Mucosa of stomach (tissue), 1 donor: Measurements from ENCODE around the gene CFAP54.
"Not testable (repeated sequence)": the region's sequence is repeated elsewhere in the genome, so short reads cannot be mapped to it uniquely, and the experiment has no call there.

Experiments
- H3K27me3 ChIP-seq: one replicate; pipeline ENCODE4 v1.7.0; 2013; ENCODE audit warnings: mild to moderate bottlenecking, low read length; ENCODE audit not compliant: control insufficient read depth, insufficient read depth
- H3K36me3 ChIP-seq: one replicate; pipeline ENCODE4 v1.7.0; 2013; ENCODE audit warnings: low read length; ENCODE audit not compliant: control insufficient read depth, insufficient read depth
- H3K4me1 ChIP-seq: one replicate; pipeline ENCODE4 v1.7.0; 2013; ENCODE audit warnings: mild to moderate bottlenecking, low read length; ENCODE audit not compliant: control insufficient read depth, insufficient read depth
- H3K4me3 ChIP-seq: one replicate; pipeline ENCODE4 v1.7.0; 2013; ENCODE audit warnings: low read length
- H3K9ac ChIP-seq: one replicate; pipeline ENCODE4 v1.7.0; 2013; ENCODE audit warnings: mild to moderate bottlenecking, low read length, moderate library complexity
- H3K9me3 ChIP-seq: one replicate; pipeline ENCODE4 v1.7.0; 2013; ENCODE audit warnings: mild to moderate bottlenecking, low read length, moderate library complexity; ENCODE audit not compliant: control insufficient read depth
- donor health status: Pancreatic carcinoma.

CFAP54 gene

DNA sequence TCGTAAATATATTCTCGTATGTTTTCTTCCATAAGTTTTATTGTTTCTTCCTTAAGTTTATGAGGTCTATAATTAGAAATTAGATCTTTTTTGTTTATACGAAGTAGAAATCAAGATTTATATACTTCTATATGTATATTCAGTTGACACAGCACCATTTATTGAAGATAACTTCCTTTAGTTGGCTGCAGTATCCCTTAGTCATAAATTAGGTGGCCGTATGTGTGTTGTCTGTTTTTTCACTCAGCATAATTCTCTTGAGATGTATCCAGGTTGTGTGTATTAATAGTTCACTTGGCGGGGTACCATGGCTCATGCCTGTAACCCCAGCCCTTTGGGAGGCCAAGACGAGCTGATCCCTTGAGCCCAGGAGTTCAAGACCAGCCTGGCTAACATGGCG is 40.5 kb downstream of the CFAP54 start:
- Histone ChIP-seq H3K4me3 (no peak overlapping the region), H3K4me1 (no peaks in the 10 kb centered on the region), H3K9ac (no peak overlapping the region), H3K9me3 (no peaks in the 10 kb centered on the region), H3K27me3 (no peaks in the 10 kb centered on the region), H3K36me3 (no peaks in the 10 kb centered on the region)

DNA sequence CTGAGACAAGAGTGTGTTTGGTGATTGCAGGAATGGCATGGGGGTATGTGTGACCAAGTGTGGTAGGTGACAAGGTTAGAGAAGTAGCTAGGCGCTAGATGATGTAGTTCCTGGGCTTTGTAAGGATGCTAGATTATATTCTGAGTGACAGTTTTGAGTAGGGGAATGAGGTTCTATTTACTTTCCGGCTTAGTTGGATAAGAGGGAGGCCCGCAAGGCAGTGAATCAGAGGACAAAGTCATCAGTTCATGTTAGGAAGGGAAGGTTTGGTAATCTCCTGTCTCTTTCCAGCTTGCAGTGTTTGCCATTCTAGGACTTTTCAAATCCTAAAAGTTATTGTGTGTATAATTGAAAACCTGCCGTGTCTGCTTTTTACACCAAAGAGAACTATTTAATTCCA is 45.0 kb downstream of the CFAP54 start:
- Histone ChIP-seq H3K4me3 (no peak overlapping the region), H3K4me1 (no peaks in the 10 kb centered on the region), H3K36me3 (no peaks in the 10 kb centered on the region), H3K9ac (no peak overlapping the region), H3K9me3 (no peaks in the 10 kb centered on the region), H3K27me3 (no peaks in the 10 kb centered on the region)

DNA sequence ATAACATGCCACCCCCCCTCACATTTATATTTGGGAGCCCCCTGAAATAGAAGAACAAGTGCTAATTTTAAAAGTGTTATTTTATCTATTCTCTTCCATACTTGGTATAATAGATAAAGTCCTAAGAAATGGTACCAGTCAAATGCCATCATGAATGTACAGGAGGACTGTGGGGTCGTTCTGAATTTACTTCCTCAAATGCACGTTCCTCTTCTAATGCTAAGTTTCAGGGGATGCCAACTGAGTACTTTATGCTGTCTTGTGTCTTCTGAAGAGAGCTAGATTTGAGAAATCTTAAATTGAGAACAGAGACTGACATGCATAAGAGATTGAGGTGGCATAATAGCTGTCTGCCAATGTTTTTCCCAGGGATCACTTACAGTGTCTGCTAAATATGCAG is 59.0 kb downstream of the CFAP54 start:
- Histone ChIP-seq H3K4me1 (no peaks in the 10 kb centered on the region), H3K27me3 (no peaks in the 10 kb centered on the region), H3K4me3 (no peak overlapping the region), H3K36me3 (no peaks in the 10 kb centered on the region), H3K9me3 (no peaks in the 10 kb centered on the region), H3K9ac (no peak overlapping the region)

DNA sequence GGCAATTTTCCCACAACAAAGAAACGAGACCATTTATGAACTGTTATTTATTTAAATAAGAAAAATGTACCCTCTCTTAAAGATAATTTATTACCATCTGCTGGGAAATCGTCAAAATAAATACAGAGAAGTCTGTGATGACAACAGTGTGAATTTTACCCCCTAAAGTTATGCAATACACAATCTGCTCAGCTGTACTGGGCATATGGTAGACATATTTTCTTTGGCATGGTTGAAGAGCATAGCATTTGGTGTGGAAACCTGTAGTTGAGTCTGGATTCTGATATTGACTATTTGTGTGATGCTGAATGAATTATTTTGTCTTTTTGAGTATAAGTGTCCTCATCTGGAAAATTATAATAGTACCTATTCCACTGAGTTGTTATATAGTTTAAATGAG is 60.0 kb downstream of the CFAP54 start:
- Histone ChIP-seq H3K36me3 (no peaks in the 10 kb centered on the region), H3K9ac (no peak overlapping the region), H3K4me1 (no peaks in the 10 kb centered on the region), H3K4me3 (no peak overlapping the region), H3K27me3 (no peaks in the 10 kb centered on the region), H3K9me3 (no peaks in the 10 kb centered on the region)

DNA sequence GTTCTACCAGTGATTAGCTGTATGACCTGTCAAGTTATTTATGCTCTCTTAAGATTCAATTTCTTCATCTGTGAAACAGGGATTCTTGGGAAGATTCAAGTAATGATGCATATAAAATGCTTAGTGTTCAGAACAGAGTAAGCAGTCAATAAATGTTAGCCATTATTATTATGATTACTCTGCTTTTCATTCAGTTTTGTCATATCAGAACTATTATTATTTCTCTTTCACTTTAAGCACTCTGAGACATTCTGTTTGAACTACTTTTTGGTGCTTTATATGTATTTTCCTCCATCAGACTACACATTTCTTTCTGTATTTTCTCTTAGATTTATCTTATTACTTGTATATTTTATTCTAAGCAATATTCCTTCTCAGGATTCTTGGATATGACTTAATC is 81.2 kb downstream of the CFAP54 start:
- Histone ChIP-seq H3K9me3 (no peaks in the 10 kb centered on the region), H3K4me1 (no peaks in the 10 kb centered on the region), H3K9ac (no peak overlapping the region), H3K36me3 (no peaks in the 10 kb centered on the region), H3K4me3 (no peak overlapping the region), H3K27me3 (no peaks in the 10 kb centered on the region)

DNA sequence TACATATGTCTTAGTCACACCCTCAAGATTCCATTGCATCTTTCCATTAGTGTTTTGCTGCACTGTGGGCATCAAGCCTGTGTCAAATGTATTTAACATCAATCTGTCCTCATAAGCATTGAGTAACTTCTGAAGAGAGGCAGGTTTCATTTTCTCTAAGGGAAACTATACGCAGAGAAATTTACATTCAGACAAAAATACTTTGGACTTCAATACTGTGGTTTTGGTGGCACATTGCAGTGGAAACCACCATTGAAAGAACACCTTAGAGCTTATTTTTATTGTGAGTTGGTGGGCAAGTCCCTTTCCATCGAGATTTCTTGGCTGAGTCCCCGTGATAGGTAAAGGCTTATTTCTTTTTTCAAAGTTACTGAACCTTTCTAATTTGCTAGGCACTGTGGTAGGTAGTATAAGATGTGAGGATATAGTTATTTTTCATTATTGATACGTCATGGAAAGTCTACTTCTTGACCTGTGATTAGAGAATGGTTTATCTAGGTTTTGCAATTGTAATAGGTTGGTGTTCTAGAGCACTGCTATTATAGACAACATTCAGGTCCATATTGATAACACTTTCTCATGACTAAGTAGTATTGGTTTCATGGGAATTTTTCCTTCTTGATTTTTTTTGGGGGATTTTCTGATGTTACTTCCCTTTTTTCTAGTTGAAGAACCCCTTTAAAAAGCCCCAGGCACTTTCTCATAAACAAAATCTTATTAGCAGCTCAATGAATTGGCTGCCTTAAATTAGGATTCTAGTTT is 81.9 kb downstream of the CFAP54 start:
- H3K4me1 ChIP-seq: no peaks in the 10 kb centered on the region
- H3K36me3 ChIP-seq: no peaks in the 10 kb centered on the region
- H3K27me3 ChIP-seq: no peaks in the 10 kb centered on the region
- no peak overlapping the region for H3K4me3 ChIP-seq
- H3K9ac ChIP-seq: no peak overlapping the region
- H3K9me3 ChIP-seq: no peaks in the 10 kb centered on the region

DNA sequence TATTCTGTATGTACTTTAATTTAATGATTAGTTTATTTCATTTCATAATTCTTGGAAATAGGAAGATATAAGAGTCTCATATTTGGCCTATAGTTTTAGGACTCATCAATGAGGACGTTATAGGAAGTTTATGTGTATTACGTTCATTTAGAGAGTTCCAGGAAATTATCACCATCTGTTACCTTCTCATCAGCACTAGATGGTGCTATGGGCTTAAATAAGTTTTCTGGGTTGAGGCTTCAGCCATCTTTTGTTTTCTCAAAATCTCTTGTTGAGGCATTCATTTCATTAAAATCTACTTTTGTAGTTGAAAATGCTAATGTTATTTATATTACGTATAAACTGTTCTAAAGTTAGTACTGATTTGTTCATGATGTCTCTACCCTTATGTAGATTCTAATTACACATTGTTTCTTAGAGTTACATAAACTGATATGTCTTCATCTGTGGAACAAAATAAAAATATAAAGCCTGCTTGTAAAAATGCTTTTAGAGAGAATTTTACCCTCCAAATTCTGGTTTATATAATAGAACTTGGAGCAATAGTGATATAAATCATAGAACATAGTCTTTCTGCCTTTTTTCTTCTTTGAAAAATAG is 89.2 kb downstream of the CFAP54 start:
- no peaks in the 10 kb centered on the region for H3K4me1 ChIP-seq
- no peak overlapping the region for H3K9ac ChIP-seq
- no peak overlapping the region for H3K4me3 ChIP-seq
- no peaks in the 10 kb centered on the region for H3K27me3 ChIP-seq
- H3K9me3 ChIP-seq: no peaks in the 10 kb centered on the region
- no peaks in the 10 kb centered on the region for H3K36me3 ChIP-seq

DNA sequence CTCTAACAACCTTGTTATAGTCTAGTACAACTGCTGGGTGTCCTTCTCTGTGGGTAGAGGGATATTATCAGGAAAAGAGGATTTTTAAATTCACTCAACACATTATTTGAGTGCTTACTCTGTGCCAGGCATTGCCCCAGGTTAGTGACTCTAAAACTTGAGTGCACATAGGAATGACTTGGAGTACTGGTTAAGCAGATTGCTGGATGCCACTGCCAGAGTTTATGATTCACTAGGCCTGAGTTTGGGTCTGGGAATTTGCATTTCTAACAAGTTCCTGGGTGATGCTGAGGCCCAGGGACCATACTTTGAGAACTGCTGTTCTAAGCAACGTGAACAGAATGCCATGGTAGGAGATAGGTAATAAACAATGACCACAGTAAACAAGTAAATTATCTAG is 96.6 kb downstream of the CFAP54 start:
- no peaks in the 10 kb centered on the region for H3K27me3 ChIP-seq
- no peaks in the 10 kb centered on the region for H3K9me3 ChIP-seq
- no peak overlapping the region for H3K4me3 ChIP-seq
- no peaks in the 10 kb centered on the region for H3K4me1 ChIP-seq
- H3K9ac ChIP-seq: no peak overlapping the region
- H3K36me3 ChIP-seq: no peaks in the 10 kb centered on the region

DNA sequence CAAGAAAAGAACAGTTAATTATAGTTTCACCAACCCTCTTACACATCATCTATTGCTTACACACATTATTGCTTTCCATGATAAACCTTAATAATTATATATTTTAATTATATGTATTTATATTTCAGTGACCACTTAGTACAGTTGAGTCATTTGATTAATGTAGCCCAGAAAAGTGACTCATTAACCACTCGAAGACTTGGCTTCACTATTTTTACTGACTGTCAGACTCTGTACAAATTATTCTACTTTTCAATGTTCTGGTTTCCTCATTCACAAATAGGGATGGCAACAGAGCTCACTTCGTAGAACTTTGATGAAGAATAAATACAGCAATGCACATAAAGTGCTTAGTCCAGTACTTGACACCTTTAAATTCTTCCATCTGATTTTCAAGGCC is 98.3 kb downstream of the CFAP54 start:
- Histone ChIP-seq H3K36me3 (no peaks in the 10 kb centered on the region), H3K9me3 (no peaks in the 10 kb centered on the region), H3K4me3 (no peak overlapping the region), H3K4me1 (no peaks in the 10 kb centered on the region), H3K27me3 (no peaks in the 10 kb centered on the region), H3K9ac (no peak overlapping the region)

DNA sequence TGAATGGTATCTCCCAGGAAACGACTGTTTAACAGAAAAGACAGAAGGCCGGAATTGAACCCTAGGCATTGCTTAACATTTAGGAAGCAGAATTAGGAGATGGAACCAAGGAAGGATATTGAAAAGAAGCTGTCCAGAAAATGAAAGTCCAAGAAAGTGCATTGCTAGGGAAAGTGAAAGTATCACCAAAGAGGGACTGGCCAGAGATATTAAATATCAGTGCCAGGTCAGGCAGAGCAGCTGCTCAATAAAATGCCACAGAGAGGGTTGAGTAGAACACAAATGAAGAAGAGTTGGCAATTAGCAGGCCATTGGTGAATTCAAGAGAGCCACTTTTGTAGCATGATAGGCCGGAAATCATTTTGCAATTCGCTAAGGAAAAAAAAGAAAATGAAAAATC is 101.6 kb downstream of the CFAP54 start:
- no peaks in the 10 kb centered on the region for H3K27me3 ChIP-seq
- H3K4me3 ChIP-seq: no peak overlapping the region
- H3K36me3 ChIP-seq: no peaks in the 10 kb centered on the region
- H3K9ac ChIP-seq: no peak overlapping the region
- H3K4me1 ChIP-seq: no peaks in the 10 kb centered on the region
- no peaks in the 10 kb centered on the region for H3K9me3 ChIP-seq

DNA sequence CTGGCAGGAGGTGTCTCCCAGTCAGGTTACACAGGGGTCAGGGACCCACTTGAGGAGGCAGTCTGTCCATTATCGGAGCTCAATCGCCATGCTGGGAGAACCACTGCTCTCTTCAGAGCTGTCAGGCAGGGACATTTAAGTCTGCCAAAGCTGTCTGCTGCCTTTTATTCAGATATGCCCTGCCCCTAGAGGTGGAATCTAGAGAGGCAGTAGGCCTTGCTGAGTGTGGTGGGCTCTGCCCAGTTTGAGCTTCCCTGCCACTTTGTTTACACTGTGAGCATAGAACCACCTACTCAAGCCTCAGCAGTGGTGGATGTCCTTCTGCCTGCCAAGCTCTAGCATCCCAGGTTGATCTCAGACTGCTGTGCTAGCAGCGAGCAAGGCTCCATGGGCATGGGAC is 115.0 kb downstream of the CFAP54 start:
- H3K9ac ChIP-seq, H3K4me1 ChIP-seq, H3K4me3 ChIP-seq: not testable (repeated sequence)

DNA sequence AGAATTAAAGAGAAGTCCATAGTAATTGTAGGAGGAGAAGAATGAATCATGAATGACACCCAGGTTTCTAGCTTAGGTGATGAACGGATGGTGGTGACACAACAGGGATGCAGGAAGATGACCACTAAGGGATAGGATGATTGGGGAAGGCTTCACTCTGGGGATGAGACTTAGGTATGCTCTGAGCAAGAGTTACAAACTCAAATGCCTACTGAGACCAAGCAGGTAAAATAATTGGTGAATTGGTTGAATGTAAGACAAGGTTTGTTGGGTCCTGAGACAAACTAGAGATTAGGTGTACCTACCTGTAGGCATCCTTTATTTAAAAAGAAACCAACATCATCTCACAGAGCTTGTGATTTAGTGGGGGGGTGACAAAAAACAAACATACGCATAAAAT is 116.3 kb downstream of the CFAP54 start:
- Histone ChIP-seq H3K4me3 (no peak overlapping the region), H3K27me3 (no peaks in the 10 kb centered on the region), H3K9ac (no peak overlapping the region), H3K4me1 (no peaks in the 10 kb centered on the region), H3K36me3 (no peaks in the 10 kb centered on the region), H3K9me3 (no peaks in the 10 kb centered on the region)

More for the DNA sequence above, 115.0 kb downstream of the CFAP54 start:
- H3K36me3 ChIP-seq, H3K27me3 ChIP-seq, H3K9me3 ChIP-seq: not testable (repeated sequence)
